B cell (primary cell): Measurements from ENCODE around the gene GPR15. TPM values are rescaled to one million over a fixed set of nuclear protein-coding genes. Genes with fewer than 3 reads are reported as not detected.

ENCODE experiments used
- ATAC-seq: fragments of 200-7000 bp; cut with Tn5 transposase; one replicate; pipeline ENCODE4 v1.10.0; 2021; ENCODE audit warnings: low read depth, mild to moderate bottlenecking, moderate number of reproducible peaks, moderate library complexity
- CTCF ChIA-PET: fragments of 350-600 bp; sonication (Branson Sonifier 250); formaldehyde crosslinking; loops from one replicate; lab custom pipeline; 2021; ENCODE audit warnings: antibody characterized with exemption, inconsistent platforms; lab: Charles Lee
- POLR2A ChIA-PET: fragments of 350-600 bp; sonication (Branson Sonifier 250); formaldehyde crosslinking; loops from one replicate; lab custom pipeline; 2021; ENCODE audit warnings: antibody characterized with exemption; lab: Charles Lee
- DNase-seq: peaks from one replicate; pipeline ENCODE4 v3.0.0; 2013
- H2AFZ ChIP-seq: 2 replicates; pipeline ENCODE4 v1.6.1; 2012; ENCODE audit warnings: mild to moderate bottlenecking, low read depth, low read length; ENCODE audit not compliant: insufficient read depth, poor library complexity, severe bottlenecking
- H3K27ac ChIP-seq, 2 donors: 1 replicate in 1 of 2; 2 replicates in 1 of 2; pipeline ENCODE4 v1.5.1; 2012 to 2013; ENCODE audit warnings: low read length in 2 of 2, mild to moderate bottlenecking in 2 of 2, moderate library complexity in 1 of 2
- H3K27me3 ChIP-seq, 4 experiments: fragments of 200-600 bp in 1 of 4; sonication (generic) in 1 of 4; replicated peaks in 1 of 4; 1 replicate in 2 of 4; 2 replicates in 2 of 4; pipeline versions ENCODE4 v1.6.1 to v1.7.0; 2013 to 2016; ENCODE audit warnings: low read length in 3 of 4, mild to moderate bottlenecking in 2 of 4, mixed read lengths in 1 of 4, moderate library complexity in 1 of 4; ENCODE audit not compliant: insufficient read depth in 4 of 4, control insufficient read depth in 3 of 4; ENCODE audit errors: control extremely low read depth in 1 of 4
- H3K36me3 ChIP-seq, 2 experiments: replicated peaks in 1 of 2; 1 replicate in 1 of 2; 2 replicates in 1 of 2; pipeline versions ENCODE4 v1.6.1 to v1.7.1; 2013; ENCODE audit warnings: low read length in 1 of 2; ENCODE audit not compliant: insufficient read depth in 2 of 2, control insufficient read depth in 1 of 2; ENCODE audit errors: control extremely low read depth in 1 of 2, extremely low read depth in 1 of 2
- H3K4me1 ChIP-seq, 2 donors: fragments of 200-600 bp in 1 of 2; sonication (generic) in 1 of 2; 1 replicate in 1 of 2; 2 replicates in 1 of 2; pipeline versions ENCODE4 v1.5.1 to v1.6.1; 2013 to 2017; ENCODE audit warnings: low read length in 2 of 2; ENCODE audit not compliant: control insufficient read depth in 2 of 2, insufficient read depth in 2 of 2
- H3K4me2 ChIP-seq: replicated peaks from 2 replicates; pipeline ENCODE3; 2012; ENCODE audit warnings: mild to moderate bottlenecking, low read depth, low read length; ENCODE audit not compliant: poor library complexity, severe bottlenecking
- H3K4me3 ChIP-seq, 5 experiments: fragments of 200-600 bp in 1 of 5; sonication (generic) in 1 of 5; 1 replicate in 3 of 5; 2 replicates in 2 of 5; pipeline versions ENCODE4 v1.5.1 to v1.7.0; 2011 to 2016; ENCODE audit warnings: low read length in 4 of 5, mild to moderate bottlenecking in 4 of 5, low read depth in 2 of 5, control low read depth in 1 of 5, moderate library complexity in 1 of 5; ENCODE audit not compliant: insufficient read depth in 1 of 5; ENCODE audit errors: control extremely low read depth in 1 of 5, extremely low read depth in 1 of 5
- H3K79me2 ChIP-seq: fragments of 200-600 bp; sonication (generic); one replicate; pipeline ENCODE4 v1.6.0; 2016; ENCODE audit warnings: low read length; ENCODE audit not compliant: control insufficient read depth, insufficient read depth
- H3K9ac ChIP-seq: fragments of 200-600 bp; sonication (generic); 2 replicates; pipeline ENCODE4 v1.6.1; 2017; ENCODE audit warnings: mild to moderate bottlenecking, low read length, moderate library complexity
- H3K9me3 ChIP-seq, 3 donors: one replicate each; pipeline versions ENCODE4 v1.6.1 to v1.7.1; 2013; ENCODE audit warnings: low read length in 2 of 3; ENCODE audit not compliant: control insufficient read depth in 2 of 3, insufficient read depth in 1 of 3; ENCODE audit errors: control extremely low read depth in 1 of 3
- H4K20me1 ChIP-seq: 2 replicates; pipeline ENCODE4 v1.6.0; 2012; ENCODE audit warnings: mild to moderate bottlenecking, low read length; ENCODE audit not compliant: insufficient read depth, control insufficient read depth, poor library complexity, severe bottlenecking
- H3K27ac Mint-ChIP-seq: one replicate; pipeline ENCODE4 v1.8.0; 2021; ENCODE audit warnings: mixed read lengths
- H3K27me3 Mint-ChIP-seq: one replicate; pipeline ENCODE4 v1.8.0; 2021; ENCODE audit warnings: mixed read lengths
- H3K4me1 Mint-ChIP-seq: one replicate; pipeline ENCODE4 v1.8.0; 2021; ENCODE audit warnings: mixed read lengths
- H3K4me3 Mint-ChIP-seq: one replicate; pipeline ENCODE4 v1.8.0; 2021; ENCODE audit warnings: mixed read lengths
- H3K9me3 Mint-ChIP-seq: one replicate; pipeline ENCODE4 v1.8.0; 2022; ENCODE audit warnings: mixed read lengths; ENCODE audit not compliant: insufficient read depth
- EZH2 ChIP-seq: IDR thresholded peaks from 2 replicates; pipeline ENCODE4 v1.6.1; 2012; ENCODE audit warnings: borderline replicate concordance, low read depth, mild to moderate bottlenecking, moderate library complexity, low read length; ENCODE audit not compliant: insufficient read depth, poor library complexity, severe bottlenecking
- WGBS: methylation state at CpG from one replicate; pipeline ENCODE4 v1.1.5; 2013; ENCODE audit warnings: missing lambda C conversion rate; ENCODE audit not compliant: insufficient coverage; 5-methylcytosine and 5-hydroxymethylcytosine counted together
- intact Hi-C: fragments of 100-400 bp; cut with micrococcal nuclease; formaldehyde crosslinking; loops from one replicate; pipeline ENCODE4 v1.10.0; 2022
- polyA plus RNA-seq: library from polyadenylated mRNA; depleted of rRNA; stranded (reverse); fragments of >200 nt; gene quantifications from 2 replicates; pipeline ENCODE4 v1.2.3, GENCODE V29; 2012
- total RNA-seq, 2 donors: library from RNA; stranded (reverse); fragments of 120-200 nt in 1 of 2; gene quantifications; 1 replicate in 1 of 2; 2 replicates in 1 of 2; pipeline versions ENCODE4 v1.2.3 to v1.2.4, GENCODE V29; 2013 to 2022
- TF ChIP-seq, protein P1 (sequence below): fragments of 200-600 bp; IDR thresholded peaks from one replicate; pipeline ENCODE4 v1.8.0; 2022; ENCODE audit warnings: antibody characterized with exemption, mild to moderate bottlenecking

The GPR15 gene
- total and polyA plus RNA-seq, 2 donors (not counting 1 experiment from before 2014, with no cell fraction given): 6.4 to 6.5 TPM

DNA sequence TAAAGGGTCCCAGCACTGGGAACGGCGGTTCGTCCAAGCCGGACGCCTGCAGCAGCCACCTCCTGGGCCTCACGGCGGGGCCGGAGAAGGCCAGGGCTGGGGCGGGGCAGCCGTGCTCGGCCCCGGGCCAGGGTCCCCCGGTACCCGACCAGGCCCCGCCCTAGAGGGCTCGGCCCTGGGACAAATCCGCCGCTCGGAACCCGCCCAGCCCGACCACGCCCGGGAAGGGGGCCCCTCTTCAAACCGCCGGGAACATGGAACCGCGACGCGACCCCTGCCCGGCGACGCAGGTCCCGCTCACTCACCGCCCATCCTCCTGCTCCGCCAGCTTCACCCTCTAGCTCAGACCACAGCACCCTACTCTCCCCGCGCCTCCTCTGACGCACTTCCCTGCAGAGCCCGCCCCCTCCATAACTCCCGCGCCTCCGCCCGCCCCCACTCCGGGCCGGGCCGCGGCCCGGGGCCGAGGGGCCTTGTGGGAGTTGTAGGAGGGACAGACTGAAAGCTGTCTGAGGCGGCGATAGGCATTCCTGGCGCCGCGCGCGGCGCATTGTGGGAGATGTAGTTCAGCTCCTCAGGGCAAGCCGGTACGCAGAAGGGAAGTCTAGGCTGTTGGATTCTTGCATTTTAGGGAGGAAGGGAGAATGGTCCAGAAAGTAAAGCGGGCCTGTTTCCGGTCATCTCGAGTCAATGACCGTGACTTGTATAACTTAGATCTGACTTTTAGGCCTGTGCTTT lies 9.1 kb upstream of the GPR15 start, which contains the start of gene CLDND1:
Gene CLDND1 (minus strand): TSS at position 359 of the 738 bp plus-strand sequence. CDS start 1,478 bp downstream, outside the sequence.
- Histone ChIP-seq H4K20me1 (no peaks in the 10 kb centered on the region), H3K9ac (peak within 1 kb of the TSS; percentile 92), H3K4me2 (peak within 1 kb of the TSS; percentile 90), H3K4me1 (peaks cover 13 to 15% of the 10 kb centered on the region in 2 donors), H3K79me2 (peaks cover 25% of the 10 kb centered on the region), H2AFZ (peak within 1 kb of the TSS; percentile 73), H3K36me3 (peaks cover 10 to 11% of the 10 kb centered on the region in 2 experiments), H3K27me3 (peaks cover 0 to 3% (median 0%) of the 10 kb centered on the region in 4 experiments), H3K9me3 (no peaks in the 10 kb centered on the region), H3K27ac (peak within 1 kb of the TSS; percentile 76 to 84), H3K4me3 (peak within 1 kb of the TSS; percentile 57 to 88 (median 84))
- no peak for TF ChIP-seq EZH2
- TF ChIP-seq, protein P1, sequence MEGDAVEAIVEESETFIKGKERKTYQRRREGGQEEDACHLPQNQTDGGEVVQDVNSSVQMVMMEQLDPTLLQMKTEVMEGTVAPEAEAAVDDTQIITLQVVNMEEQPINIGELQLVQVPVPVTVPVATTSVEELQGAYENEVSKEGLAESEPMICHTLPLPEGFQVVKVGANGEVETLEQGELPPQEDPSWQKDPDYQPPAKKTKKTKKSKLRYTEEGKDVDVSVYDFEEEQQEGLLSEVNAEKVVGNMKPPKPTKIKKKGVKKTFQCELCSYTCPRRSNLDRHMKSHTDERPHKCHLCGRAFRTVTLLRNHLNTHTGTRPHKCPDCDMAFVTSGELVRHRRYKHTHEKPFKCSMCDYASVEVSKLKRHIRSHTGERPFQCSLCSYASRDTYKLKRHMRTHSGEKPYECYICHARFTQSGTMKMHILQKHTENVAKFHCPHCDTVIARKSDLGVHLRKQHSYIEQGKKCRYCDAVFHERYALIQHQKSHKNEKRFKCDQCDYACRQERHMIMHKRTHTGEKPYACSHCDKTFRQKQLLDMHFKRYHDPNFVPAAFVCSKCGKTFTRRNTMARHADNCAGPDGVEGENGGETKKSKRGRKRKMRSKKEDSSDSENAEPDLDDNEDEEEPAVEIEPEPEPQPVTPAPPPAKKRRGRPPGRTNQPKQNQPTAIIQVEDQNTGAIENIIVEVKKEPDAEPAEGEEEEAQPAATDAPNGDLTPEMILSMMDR: no peak
- peak; percentile 96 for DNase-seq
- peak; percentile 98 for ATAC-seq
- peaks cover 37% of the 10 kb centered on the region for H3K4me1 Mint-ChIP-seq
- intact Hi-C loops: loop anchor here (1.0 to 5.0 kb wide), 9 partner anchors 18 to 1295 kb away; partner anchors contain the start of genes ARL6, CMSS1, CPOX and CRYBG3
- ChIA-PET CTCF (interaction anchor here (1.6 kb wide), 1 partner anchor 1738 kb away, joined by 3 read pairs; the partner anchor contains the start of gene TBC1D23), POLR2A (interaction anchor here (0.6 to 1.0 kb wide), 4 partner anchors 17 to 1738 kb away, joined by 3 to 7 read pairs (median 4); partner anchors contain the start of genes CPOX and TBC1D23)
- WGBS: under 1% methylated on average over 51 of the region's 63 CpGs
- H3K27me3 Mint-ChIP-seq: no peaks in the 10 kb centered on the region
- H3K27ac Mint-ChIP-seq: peak within 1 kb of the TSS; percentile 93
- H3K9me3 Mint-ChIP-seq: no peaks in the 10 kb centered on the region
- H3K4me3 Mint-ChIP-seq: peak within 1 kb of the TSS; percentile 97

DNA sequence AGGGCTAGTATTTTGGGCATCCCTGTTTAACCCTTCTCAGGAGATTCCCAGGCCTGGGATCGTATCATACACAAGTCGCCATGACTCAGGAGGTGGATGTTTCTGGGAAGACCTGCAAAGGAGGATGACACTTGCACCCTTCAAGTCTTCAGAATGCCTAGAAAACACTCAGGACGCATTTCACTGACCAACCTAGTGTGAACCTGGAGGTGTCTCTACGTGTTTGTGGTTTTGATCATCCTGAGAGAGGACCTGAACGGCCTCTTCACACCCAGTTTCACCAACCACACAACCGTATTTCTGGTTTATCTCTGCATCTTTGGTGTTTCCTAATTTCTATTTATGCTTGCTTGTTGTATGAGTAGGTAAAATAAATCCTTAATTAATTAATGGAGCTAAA lies 6.3 kb upstream of the GPR15 start:
- no peak for TF ChIP-seq EZH2
- TF ChIP-seq, protein P1: no peak
- no CpG with 5 or more reads among the region's 6 CpGs for WGBS
- peaks cover 23% of the 10 kb centered on the region for H3K4me1 Mint-ChIP-seq
- H4K20me1 ChIP-seq: no peaks in the 10 kb centered on the region
- no peak overlapping the region for H3K4me3 Mint-ChIP-seq
- H3K27me3 ChIP-seq: peaks cover 0 to 3% (median 0%) of the 10 kb centered on the region in 4 experiments
- H3K79me2 ChIP-seq: peaks cover 20% of the 10 kb centered on the region
- H3K9me3 ChIP-seq: no peaks in the 10 kb centered on the region
- H3K4me2 ChIP-seq: no peak overlapping the region
- ATAC-seq (no peak), DNase-seq (no peak)
- ChIA-PET POLR2A (no interaction called here), CTCF (interaction anchor here (1.6 kb wide), 1 partner anchor 11 kb away, joined by 3 read pairs; no protein-coding TSS in a partner anchor)
- no peak overlapping the region for H3K4me3 ChIP-seq
- H3K9ac ChIP-seq: no peak overlapping the region
- intact Hi-C loops: no loop called here
- H3K4me1 ChIP-seq: peaks cover 13 to 15% of the 10 kb centered on the region in 2 donors
- no peaks in the 10 kb centered on the region for H3K9me3 Mint-ChIP-seq
- no peak overlapping the region for H3K27ac Mint-ChIP-seq
- no peaks in the 10 kb centered on the region for H3K36me3 ChIP-seq
- peak overlapping the region; percentile 3 for H2AFZ ChIP-seq
- H3K27me3 Mint-ChIP-seq: no peaks in the 10 kb centered on the region
- H3K27ac ChIP-seq: no peak overlapping the region
